IPS-NIHi7 (cell line): ENCODE measurements around the gene YIF1B.
A peak's percentile ranks its signal among the peaks of the same experiment; 100 is the strongest.

ENCODE experiments used
- DNase-seq: peaks from one replicate; pipeline ENCODE4 v3.0.0; 2012; ENCODE audit warnings: mixed read lengths; ENCODE audit errors: extremely low spot score

The YIF1B gene

DNA sequence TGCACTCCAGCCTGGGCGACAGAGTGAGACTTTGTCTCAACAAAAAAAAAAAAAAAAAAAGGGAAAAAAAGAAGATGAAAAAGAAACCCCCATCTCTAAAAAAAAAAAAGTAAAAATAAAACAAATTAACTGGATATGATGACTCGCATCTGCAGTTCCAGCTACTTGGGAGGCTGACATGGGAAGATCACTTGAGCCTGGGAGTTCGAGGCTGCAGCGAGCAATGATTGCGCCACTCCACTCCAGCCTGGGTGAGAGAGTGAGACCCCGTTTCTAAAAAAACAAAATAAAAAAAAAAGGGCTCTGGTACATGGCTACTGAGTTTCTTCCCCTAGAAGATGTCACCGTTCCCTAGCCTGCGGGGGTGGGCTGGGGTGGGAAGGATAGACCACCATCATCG lies 17.5 kb upstream of the YIF1B start:
- DNase-seq: no peak

GRCh38 chr19:38331728-38332127 lies 16.0 kb upstream of the YIF1B start:
- no peak for DNase-seq

DNA sequence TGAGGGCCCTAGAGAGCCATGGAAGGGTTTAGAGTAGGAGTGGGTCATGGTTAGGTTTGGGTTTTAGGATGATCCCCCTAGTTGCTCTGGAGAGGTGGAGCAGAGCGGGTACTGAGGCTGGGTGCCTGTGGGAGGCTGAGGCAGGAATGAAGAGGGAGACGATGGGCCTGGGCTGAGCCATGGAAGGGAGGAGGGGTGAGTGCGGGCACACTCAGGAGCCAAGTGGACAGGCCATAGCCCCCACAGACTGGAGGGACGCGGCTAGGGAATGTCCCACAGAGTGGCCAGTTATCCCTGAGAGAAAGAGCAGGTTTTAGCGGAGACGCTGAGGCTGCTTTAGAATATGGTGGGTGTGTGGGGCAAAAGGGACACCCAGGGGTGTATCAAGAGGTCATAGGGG lies 13.9 kb upstream of the YIF1B start:
- DNase-seq: no peak

DNA sequence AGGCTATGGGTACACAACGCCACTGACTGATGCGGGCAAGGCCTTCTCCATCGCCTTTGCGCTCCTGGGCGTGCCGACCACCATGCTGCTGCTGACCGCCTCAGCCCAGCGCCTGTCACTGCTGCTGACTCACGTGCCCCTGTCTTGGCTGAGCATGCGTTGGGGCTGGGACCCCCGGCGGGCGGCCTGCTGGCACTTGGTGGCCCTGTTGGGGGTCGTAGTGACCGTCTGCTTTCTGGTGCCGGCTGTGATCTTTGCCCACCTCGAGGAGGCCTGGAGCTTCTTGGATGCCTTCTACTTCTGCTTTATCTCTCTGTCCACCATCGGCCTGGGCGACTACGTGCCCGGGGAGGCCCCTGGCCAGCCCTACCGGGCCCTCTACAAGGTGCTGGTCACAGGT lies 10.8 kb upstream of the YIF1B start:
- DNase-seq: no peak

DNA sequence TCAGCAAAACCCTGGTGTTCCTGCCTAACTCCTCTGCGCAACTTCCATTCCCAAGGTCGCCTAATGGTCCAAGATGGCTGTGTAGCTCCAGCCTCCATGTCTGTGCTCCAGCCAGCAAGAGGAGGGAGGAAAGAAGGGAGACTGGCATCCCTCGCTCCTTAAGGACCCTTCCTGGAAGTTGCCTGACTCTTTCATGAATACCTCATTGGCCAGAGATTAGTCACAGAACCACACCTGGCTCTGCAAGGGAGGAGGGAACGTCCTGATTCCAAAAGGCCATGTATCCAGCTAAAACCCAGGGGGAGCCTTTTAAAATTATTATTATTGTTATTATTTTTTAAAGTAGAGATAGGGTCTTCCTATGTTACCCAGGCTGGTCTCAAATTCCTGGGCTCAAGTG lies 8.7 kb upstream of the YIF1B start:
- DNase-seq: no peak

GRCh38 chr19:38323291-38323690 lies 7.5 kb upstream of the YIF1B start:
- no peak for DNase-seq

GRCh38 chr19:38321646-38322196 lies 6.0 kb upstream of the YIF1B start:
- no peak for DNase-seq

DNA sequence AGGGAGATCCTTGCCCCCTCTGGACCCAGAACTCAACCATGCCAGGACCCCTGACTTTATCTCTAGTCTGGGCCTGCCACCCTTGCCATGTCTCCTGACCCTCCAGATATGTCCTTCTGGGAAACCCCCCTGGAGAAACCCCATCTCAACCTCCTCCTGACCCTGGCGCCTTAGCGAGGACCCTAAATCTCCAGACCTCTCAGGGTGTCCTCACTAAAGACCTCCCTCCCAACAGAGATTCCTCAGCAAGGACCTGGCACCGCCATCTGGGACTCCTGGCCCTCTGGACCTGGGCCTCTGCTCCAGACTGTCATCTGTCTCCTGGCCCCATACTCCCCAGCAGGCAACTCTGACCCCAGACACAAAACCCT lies 5.2 kb upstream of the YIF1B start:
- no peak for DNase-seq

DNA sequence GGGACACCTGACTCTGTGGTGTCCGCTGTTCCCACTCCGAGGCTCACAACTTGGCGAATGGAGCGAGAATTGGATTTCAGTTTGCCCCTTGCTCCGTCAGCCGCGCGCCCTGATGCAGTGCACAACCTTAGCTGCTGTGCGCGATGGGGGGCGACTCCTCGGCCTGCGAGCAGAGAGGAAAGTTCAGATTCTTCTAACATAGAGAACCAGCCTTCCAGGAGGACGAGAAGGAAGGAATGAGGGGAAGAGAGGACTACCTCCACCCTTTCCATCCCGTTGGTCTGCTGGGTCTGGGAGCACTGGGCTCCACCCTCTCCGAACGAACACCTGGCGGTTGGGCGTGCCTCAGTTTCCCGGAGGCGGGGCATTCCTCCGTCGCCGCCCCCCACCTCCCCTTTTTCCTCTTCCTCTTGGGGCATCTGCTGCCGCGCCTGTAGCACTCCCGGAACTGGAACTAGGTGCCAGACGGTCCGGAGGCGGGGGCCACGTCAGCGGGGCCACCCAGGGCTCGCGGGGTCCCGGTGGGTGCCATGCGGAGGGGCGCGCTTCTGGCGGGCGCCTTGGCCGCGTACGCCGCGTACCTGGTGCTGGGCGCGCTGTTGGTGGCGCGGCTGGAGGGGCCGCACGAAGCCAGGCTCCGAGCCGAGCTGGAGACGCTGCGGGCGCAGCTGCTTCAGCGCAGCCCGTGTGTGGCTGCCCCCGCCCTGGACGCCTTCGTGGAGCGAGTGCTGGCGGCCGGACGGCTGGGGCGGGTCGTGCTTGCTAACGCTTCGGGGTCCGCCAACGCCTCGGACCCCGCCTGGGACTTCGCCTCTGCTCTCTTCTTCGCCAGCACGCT lies 3.9 kb upstream of the YIF1B start, which contains the start of gene KCNK6:
TSS of gene KCNK6 (plus strand) at position 425 of the 838 bp plus-strand sequence. CDS start at position 531, 106 bp downstream.
- peak; percentile 43 for DNase-seq

- DNase-seq: no peak
Measured at GRCh38 chr19:38318660-38319059, 2.9 kb upstream of the YIF1B start.

DNA sequence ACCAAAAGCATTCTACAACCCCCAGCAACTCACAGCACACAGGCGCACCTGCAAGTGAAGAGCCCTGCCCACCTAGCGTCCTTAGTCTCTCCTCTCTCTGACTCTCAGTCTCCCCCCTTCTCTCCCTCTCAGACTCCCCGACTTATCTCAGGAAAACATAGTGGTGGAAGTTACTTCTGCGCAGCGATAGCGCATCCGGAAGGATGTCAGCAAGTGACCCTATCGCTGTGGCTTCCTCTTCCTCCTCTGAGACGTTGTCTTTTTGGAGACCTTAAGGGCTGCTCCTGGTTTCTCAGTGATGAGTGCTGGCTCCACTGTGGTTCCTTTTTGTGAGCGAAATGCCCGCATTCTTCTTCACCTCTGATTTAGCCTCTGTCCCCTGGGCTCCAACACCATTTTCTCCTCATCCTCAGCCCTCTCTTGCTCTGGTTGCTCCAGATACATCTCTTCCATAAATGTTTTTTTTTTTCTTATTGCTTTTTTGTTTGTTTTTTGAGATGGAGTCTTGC lies 1.4 kb upstream of the YIF1B start:
- DNase-seq: no peak

DNA sequence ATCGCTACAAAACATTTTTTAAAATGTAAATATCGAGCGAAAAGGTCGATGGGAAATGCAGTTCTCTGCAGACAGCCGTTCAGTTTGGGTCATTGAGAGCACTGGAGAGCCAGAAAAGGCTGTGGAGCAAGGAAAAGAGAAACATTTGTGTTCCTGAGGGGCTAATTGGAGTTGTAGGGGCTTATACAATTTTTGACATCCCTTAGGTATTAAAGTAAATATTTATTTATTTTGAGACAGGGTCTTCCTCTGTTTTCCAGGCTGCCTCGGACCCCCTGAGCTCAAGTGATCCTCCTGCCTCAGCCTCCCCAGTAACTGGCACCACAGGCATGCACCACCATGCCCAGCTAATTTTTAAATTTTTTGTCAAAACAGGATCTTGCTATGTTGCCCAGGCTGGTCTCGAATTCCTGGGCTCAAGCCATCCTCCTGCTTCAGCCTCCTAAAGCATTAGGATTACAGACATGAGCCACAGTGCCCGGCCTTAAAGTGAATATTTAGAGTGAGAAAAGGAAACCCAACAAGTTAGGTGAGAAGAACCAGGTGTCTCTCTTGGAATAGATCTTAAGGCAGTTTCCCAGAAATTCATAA lies 825 bp upstream of the YIF1B start:
- no peak for DNase-seq

- no peak for DNase-seq
Measured at GRCh38 chr19:38310986-38311385, 4.8 kb downstream of the YIF1B start.

GRCh38 chr19:38310279-38310670 lies 5.5 kb downstream of the YIF1B start:
- DNase-seq: no peak

GRCh38 chr19:38309615-38310278 lies 6.0 kb downstream of the YIF1B start:
- DNase-seq: no peak

- no peak for DNase-seq
Measured at GRCh38 chr19:38308926-38309614, 6.7 kb downstream of the YIF1B start.

DNA sequence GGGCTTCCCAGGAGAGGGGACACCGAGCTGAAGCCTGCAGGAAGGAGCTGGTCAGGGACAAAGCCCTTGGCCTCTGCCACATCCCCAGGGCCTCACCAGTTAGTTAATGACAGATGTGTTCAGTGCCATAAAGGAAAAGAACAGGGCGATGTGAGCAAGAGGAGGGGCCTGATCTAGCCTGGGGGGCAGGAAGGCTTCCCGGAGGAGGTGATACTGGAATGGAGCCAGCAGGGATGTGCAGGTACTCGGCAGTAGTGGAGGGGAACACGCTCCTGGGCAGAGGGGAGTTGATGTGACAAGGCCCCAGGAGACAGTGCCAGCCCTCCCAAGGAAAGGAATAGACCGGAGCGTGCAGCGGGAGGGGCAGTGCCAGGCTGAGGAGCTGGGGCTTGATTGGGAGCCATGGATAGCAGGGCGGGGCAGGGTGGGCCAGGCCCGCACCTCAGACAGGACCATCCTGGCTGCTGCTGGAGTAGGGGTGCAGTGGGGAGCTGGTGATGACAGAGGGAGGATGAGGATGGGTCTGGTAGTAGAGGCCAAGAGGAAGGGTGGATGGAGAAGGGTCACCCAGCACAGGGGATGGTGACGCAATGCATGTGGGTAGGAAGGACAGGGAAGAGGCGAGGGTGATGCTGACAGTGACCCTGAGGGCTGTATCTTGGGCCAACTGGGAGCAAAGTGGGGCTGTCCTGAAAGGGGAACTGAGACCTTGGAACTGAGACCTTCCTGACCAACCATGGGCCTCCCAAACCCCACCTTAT lies 7.6 kb downstream of the YIF1B start:
- no peak for DNase-seq

DNA sequence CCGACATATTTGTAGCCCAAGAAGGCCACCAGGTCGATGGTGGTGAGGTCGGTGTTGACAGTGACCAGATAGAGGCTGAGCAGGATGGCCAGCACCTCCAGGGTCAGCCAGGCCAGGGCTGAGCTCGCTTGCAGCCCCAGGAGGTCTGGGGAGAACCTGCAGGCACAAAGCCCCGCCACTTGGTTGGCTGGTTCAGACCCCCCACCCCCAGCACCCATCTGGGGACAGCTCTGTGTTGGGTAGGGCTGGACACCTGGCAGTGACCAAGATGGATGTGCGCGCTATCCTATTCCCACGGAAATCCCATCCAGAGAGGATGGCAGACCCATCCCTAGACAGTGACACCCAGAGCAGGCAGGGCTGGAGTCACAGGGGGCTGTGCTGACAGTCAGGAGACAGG lies 8.2 kb downstream of the YIF1B start:
- no peak for DNase-seq

- no peak for DNase-seq
Measured at GRCh38 chr19:38307076-38307475, 8.7 kb downstream of the YIF1B start.

DNA sequence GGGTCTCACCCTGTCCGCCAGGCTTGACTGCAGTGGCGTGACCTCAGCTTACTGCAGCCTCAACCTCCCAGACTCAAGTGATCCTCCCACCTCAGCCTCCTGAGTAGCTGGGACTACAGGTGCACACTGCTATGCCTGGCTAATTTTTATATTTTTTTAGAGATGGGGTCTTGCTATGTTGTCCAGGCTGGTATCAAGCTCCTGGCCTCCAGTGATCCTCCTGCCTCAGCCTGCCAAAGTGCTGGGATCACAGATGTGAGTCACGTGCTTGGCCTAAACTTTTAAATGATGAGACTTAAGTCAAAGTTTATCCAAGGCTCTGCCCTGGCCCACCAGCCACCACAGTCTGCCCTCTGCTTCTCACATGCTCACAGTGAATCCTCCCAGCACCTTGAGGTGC lies 9.5 kb downstream of the YIF1B start:
- no peak for DNase-seq

GRCh38 chr19:38304866-38305429 lies 10.8 kb downstream of the YIF1B start:
- DNase-seq: peak; percentile 96
